Posterior vena cava (tissue), 2 donors: ENCODE results near the gene CNGA3. TPM values are rescaled to one million over a fixed set of nuclear protein-coding genes. Genes with fewer than 3 reads are reported as not detected.

ENCODE experiments used
- DNase-seq: peaks from one replicate; pipeline ENCODE4 v3.0.0-alpha.2; 2020; ENCODE audit warnings: low spot score
- intact Hi-C, 2 donors: fragments of 100-400 bp; cut with DNase I; formaldehyde crosslinking; loops; one replicate each; pipeline versions ENCODE4 v1.14.1 to v1.14.2; 2022 to 2023
- total RNA-seq, 2 donors: library from RNA; stranded (reverse); fragmentation: NEBNext Ultra II Directional; extraction: Animal tissue kit (Norgen Biotek cat#: 25700); gene quantifications; one replicate each; pipeline ENCODE4 v1.2.1, GENCODE V29; 2021
- donor health status: DM: yes; HTN: yes; CAD: no.
- donor health status: DM: yes; HTN: yes; CAD: no.

CNGA3 gene
- total RNA-seq, 2 donors from 2014 or later: 0.19 to 0.38 TPM

DNA sequence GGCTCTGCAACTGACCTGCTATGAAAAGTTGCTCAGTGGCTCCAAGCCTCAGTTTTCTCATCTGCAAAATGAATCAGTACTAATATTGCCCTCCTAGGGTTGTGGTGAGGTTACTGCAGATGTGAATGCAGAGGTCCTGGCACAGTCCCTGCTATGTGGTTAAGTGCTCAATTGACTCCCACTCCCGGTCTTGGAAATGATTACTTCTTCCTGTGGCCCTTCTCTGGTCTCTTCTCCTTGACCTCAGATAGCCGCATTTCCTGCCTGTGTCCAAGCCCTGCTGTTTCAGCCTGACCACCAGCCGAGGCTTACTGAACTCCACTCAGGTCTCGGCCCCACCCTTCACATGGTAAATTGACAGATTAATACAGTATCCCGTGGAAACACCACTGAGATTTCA, 26.3 kb downstream of the CNGA3 start:
- peak; percentile 32 for DNase-seq
- intact Hi-C loops: no loop called here

DNA sequence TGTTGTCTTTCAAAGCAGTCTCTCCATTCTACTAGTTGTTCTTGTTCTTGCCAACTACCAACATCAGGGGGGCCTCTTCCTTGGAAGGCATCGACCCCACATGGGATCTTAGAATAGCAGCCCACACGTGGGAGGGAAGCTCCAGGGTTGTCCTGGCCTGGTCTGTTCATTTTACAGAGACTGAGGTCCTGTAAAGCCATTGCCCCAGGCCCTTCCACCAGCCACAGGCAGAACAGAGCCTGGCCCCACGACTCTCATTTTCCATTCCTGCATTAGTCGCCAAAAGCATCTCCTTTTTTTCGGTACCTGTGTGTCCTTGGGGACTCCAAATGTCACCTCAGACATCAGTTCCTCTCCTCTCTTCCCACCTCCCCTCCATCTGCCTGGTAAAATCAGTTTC, 28.0 kb downstream of the CNGA3 start:
- intact Hi-C loops: no loop called here

DNA sequence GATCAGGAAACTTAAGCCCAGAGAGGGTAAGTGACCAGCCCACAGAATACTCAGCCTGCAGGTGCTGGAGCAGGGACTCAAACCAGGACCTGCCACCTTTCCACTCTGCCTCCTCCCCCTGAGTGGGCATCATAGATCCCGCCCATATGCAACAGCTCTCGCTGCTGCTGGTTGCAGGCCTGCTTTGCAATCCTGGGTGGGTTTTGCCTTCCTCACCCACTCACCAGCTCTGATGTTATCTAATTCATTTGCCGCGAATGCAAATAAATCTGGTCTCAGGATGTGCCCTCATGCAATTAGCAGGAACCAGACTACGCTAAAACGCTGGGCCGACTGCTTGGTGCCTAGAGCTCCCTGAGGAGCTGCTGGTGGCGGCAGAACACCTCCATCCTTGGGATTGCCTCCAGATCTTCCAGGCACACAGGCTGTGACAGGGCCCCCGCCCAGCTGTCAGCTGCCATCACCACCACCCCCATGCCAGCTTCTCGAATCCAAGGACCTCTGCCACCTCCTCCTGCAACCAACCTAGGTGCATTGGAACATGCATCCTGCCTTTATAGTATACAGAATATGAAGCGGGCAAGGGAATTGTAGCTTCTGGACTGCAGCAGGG, 28.8 kb downstream of the CNGA3 start:
- peak; percentile 54 for DNase-seq
- intact Hi-C loops: no loop called here

More for the DNA sequence above, 28.0 kb downstream of the CNGA3 start:
- peak; percentile 52 for DNase-seq

DNA sequence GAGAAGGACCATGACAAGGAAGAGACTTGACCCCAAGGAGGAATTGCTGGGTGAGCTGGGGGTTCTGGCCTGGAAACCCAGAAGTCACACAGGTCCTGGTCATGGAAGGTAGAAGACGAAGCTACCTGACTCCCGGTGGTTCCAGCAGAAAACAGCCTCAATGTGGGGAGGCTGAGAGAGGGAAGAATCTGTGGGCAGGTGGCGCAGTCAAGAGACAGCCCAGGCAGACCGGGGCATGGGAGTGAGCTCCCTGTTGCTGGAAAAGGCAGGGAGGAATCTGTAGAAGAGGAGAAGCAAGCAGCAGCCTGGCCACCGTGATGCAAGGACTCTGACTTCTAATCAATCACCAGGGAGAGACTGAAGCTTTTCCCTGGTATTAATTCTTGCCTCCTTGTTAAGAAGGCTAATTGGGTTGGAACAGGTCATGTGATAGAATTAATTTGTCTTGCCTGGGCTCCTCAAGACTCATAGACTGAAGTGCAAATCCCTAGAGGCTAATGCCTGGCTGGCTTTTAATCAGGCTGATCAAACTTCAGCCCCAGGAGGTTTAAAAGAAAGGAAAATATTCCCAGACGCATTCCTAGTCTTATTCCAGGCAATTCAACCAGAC, 30.1 kb downstream of the CNGA3 start:
- intact Hi-C loops: no loop called here
- peak; percentile 66 for DNase-seq

DNA sequence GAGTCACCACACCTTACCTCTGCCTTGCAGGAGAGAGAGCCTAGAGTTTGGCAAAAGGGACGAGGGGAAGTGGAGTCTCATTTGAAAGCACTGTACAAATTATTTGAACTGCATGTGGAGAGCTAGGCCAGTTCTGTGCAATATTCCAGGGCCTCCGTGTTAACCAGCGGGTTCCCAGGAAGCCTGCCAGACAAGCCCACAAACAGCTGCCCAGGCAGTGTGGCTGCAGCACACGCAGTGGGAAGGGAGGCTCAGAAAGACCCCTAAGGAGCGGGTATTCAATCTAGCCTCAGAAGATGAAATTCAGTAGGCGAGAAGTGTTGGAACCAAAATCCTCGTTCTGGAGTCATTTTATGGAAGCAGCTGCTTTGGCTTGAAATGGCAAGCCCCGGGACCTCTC, 30.7 kb downstream of the CNGA3 start:
- peak; percentile 44 for DNase-seq
- intact Hi-C loops: no loop called here

DNA sequence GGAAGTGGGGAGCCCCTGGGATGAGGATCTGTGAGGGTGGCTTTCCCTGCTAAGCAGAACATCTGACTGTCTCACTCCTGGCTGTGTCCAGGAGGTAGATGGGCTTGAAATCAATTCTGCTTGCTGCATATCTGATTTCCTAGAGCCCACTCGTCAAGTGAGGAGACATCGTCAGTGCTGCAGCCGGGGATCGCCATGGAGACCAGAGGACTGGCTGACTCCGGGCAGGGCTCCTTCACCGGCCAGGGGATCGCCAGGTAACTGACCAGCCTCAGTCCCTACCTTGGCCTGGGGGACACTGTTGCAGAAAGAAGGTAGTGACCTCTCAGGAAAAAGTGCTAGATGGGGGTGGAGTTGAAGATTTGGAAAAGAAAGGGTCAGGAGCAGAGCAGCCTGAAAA, 31.3 kb downstream of the CNGA3 start:
- intact Hi-C loops: no loop called here
- peak; percentile 69 for DNase-seq

DNA sequence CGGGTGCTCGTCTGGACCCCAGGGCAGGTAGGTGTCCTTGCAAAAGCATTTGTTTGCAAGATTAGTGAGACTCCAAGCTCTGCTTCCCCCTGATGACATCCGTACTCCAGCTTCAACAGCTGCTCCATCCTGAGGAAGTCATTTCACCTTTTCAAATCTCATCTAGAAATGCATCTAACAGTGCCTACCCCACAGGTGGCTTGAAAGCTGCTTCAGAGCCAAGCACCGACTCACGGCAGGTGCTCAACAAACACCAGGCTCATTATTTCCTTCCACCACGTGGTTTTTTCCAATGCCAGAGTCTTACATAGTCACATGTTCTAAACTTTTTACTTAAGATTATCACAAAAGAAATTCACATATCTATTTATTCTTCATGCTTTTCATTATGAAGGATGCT, 31.9 kb downstream of the CNGA3 start:
- peak; percentile 17 for DNase-seq
- intact Hi-C loops: no loop called here

DNA sequence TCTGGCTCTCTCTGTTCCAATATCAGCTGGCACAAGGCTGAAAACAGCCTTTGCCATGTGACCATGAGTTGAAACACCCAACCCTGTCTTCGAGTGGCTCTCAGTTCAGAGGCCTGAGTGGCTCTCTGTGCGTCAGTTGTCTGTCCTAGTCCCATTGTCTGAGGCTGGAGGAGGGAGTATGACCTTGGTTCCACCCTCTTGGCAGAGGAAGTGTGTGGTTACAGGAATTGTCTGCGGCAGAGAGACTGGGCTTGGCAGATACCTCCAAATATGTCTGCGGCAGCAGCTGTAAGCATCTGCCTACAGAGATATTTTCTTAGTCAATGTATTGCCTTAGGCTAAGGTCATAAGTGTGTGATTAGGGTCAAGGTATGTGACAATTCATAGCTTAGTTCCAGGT, 32.6 kb downstream of the CNGA3 start:
- intact Hi-C loops: no loop called here
- peak; percentile 76 for DNase-seq

DNA sequence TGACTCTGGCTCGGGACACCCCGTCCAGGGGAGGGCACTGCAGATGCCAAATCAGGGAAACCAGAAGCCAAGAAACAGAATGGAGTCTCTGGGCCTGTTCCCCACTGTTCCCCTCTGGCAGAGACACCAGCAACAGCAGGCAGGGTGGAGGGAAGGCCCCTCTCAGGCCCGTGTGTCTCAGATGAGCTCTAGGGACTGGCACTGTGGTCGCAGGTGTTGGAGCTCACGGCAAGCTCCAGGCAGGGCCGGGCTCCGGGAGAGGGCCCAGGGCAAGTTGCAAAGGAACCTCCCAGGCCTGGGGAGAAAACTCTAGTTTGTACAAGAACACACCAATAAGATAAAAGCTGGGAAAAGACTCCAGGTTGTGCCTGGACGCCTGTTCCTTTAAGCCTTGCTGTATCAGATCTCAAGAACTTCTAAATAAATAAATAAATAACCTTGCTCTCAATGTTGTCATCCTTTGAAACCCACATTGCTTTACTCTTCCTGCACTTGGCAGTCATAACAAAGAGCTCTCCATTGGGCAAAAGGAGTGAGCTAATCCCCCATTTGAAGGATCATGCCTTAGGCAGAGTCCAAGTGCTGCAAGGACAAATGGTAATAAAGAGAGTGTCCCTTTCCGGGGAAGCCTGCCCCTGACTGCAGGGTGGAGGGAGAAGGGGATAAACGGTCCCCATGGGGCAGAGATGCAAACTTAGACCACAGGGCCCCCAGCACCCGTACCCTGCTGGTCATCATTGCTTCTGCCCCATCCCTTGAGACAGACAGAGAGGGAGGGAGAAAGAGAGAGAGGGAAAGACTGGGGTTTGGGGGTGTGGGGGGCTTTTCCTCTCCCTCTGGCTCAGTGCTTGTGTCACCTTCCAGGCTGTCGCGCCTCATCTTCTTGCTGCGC, 33.3 kb downstream of the CNGA3 start:
- peak; percentile 52 for DNase-seq
- intact Hi-C loops: loop anchor here in 1 of 2 donors (5.0 to 10.0 kb wide), 2 partner anchors 572 to 675 kb away; no protein-coding TSS in a partner anchor

DNA sequence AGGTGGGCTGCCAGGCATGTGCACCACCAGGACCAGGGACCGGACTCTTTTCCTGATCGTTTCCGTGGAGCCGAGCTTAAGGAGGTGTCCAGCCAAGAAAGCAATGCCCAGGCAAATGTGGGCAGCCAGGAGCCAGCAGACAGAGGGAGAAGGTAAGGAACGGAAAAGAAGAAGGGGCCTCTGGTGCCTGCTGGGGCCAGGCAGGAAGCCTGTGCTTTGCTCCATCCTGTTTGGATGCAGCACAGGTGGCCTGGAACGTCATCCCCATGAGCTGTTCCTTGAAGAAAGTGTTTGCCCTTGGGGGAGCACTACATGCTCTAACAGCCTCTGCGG, 33.9 kb downstream of the CNGA3 start:
- intact Hi-C loops: loop anchor here in 1 of 2 donors (5.0 to 10.0 kb wide), 2 partner anchors 573 to 675 kb away; no protein-coding TSS in a partner anchor
- DNase-seq: peak; percentile 57

DNA sequence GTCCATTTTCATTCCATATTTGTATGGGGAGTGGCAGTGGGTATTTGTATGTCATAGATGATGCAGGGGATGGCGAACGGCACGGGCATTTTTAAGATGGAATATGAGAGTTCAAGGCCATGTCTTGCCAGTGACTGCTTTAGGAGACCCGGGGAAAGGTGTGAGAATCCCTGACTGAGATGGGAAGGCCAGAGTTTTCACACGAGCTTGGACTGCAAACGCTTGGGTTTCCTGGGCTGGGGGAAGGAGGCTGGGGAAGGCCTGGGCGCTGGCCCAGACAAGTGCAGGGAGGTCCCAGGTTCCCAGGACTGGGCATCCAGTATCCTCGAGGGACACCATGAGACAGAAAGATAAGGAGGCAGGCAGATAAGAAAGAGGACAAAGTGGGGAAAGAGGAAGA, 35.2 kb downstream of the CNGA3 start:
- peak; percentile 47 for DNase-seq
- intact Hi-C loops: loop anchor here in 1 of 2 donors (5.0 to 10.0 kb wide), 2 partner anchors 574 to 677 kb away; no protein-coding TSS in a partner anchor

DNA sequence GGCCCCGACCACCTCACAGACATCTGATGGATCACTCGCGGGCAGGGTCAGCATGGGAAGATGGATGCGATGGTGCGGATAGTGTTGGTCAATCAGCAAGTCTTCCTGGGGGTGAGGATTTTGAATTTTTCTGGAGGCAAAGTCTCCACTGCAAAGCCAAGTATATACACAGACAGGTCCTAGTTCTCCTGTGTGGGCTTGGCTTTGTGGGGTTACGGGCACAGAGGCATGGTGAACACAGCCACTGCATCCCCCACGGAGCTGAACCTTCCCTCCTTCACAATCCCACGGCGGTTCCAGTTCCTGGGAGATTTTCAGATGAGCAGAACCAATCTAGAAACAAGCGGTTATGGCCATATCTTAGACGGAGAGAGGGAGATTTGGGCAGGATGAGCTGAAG, 35.8 kb downstream of the CNGA3 start:
- intact Hi-C loops: loop anchor here in 1 of 2 donors (5.0 to 10.0 kb wide), 2 partner anchors 575 to 677 kb away; no protein-coding TSS in a partner anchor
- DNase-seq: peak; percentile 32

DNA sequence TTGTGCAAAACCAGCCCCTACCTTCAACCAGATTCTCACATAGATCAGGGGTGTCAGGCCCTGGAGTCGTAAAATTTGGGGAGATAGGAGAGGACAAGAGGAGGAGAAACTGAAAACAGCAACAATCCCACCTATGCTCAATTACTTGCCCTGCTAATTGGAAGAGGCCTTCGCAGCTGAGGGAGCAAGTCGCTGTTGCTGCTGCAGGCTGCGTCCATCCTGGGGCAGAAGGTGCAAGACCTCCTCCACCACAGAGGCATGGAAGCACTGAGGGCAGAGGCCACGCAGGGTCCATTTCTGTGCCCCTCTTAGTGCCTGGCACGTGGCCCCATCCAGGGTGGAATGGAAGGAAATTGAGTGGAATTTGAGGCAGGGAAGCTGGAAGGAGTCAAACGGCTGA, 36.5 kb downstream of the CNGA3 start:
- DNase-seq: peak; percentile 30
- intact Hi-C loops: loop anchor here in 1 of 2 donors (5.0 to 10.0 kb wide), 2 partner anchors 575 to 678 kb away; no protein-coding TSS in a partner anchor

DNA sequence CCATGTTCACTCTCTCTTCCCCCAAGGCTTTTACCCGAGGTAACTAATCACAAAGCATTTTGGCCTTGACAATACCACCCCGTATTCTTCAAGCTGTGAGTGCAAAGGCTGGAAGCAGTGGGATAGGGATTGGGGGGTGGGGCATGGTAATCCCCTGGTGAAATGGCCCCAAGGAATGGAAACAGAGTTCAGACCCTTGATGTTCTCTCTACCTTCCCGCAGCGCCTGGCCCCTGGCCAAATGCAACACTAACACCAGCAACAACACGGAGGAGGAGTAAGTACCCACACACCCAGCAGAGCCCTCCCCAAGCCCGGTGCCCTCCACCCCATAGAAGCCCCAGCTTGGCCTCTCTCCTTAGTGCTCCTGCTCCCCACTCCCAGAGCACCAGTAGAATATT, 36.9 kb downstream of the CNGA3 start:
- intact Hi-C loops: loop anchor here in 1 of 2 donors (5.0 to 10.0 kb wide), 2 partner anchors 576 to 678 kb away; no protein-coding TSS in a partner anchor
- peak; percentile 49 for DNase-seq

DNA sequence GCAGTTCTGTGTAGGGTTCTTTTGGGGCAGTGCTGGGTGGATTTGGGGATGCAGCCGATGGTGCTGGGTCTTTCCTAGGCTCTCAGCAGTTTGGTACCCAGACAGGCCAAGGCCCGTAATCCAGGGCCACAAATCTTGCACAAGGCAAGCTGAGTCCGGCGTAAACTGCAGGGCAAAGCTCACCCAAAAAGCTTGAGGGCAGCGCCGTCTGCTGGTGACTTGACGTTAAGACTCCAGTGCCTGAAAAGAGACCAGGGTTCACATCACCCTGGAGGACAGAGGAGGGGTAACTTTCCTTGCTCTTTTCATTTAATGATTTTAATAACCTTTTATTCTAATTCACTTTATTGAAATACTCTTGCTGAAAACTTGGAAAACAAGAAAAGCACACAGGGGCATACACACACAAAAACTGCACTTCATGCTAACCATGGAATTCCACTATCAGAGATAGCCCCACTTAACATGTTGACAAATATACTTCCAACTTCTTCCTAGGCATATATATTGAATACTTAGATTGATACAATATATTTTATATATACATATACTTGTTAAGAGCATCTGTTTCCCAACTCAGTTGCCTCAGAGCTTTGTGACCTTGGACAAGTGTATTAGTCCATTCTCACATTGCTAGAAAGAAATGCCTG, 38.9 kb downstream of the CNGA3 start:
- peak; percentile 93 for DNase-seq
- intact Hi-C loops: loop anchor here in 1 of 2 donors (10.0 kb wide), 1 partner anchor 680 kb away; no protein-coding TSS in a partner anchor

DNA sequence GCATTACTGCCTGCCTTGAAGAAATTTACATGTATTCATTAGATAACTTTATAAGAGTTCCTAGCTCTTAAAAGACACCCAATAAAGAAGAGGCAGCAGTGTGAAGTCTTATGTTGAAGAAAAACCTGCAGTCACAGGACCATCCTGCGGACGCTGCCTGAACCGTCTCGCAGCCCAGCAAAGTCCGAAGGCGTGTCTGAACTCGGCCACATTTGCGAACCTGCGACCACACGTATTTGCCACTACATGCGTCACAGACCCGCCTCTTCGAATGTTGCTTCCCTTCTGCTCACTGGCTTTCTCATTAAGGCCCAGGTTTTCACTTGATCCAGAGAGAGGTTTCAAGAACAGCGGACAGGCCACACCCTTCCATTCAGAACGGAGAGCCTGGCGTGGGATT, 41.2 kb downstream of the CNGA3 start:
- DNase-seq: peak; percentile 23
- intact Hi-C loops: loop anchor here in 1 of 2 donors (10.0 kb wide), 1 partner anchor 683 kb away; no protein-coding TSS in a partner anchor

DNA sequence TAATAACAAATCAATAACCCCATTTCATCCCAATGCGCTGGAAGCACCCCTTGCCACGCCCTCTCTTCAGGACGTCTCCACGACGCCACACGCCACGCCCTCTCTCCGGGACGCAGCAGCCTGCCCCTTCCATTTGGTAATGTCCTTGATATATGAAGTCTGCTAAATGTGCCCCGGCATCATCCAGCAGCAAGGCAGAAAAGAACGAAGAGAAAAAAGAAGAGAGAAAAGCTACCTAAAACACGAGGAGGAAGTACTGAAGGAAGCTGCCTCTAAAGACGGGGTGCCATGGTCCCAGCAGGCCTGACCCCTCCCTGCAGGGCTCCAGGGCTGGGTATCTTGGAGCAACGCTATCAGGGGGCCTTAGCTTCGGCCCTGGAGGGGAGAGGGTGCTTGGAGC, 41.8 kb downstream of the CNGA3 start:
- intact Hi-C loops: loop anchor here in 1 of 2 donors (10.0 kb wide), 1 partner anchor 683 kb away; no protein-coding TSS in a partner anchor
- DNase-seq: peak; percentile 62

DNA sequence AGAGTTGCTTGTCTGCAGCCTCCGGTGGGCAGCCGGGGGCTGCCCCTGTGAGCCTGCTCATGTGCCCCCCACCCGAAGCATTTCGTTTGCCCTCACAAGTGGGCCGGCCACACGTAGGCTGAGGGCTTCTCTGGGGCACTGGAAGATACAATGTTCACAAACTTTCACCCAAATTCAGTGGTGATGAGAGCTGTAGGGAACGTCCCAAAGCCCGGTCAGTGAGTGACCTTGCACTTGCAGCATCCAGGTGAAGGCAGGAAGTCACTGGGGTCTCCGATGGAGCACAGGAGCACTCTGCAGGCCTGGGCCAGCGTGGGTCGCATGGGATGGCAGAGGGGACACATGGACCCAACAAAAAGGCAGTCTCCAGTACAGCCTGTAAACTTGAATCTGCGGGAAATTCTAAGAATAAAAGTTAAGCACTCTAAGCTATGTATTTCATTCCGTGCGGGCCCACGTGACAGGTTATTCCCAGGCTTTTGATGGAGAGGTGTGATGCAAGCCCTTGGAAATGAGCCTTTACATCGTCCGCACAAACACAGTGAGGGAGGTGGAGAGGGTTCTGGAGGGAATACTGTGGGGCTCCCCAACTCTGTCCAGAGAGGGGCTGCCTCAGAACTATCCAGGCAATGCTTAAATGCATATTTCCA, 42.5 kb downstream of the CNGA3 start:
- intact Hi-C loops: loop anchor here (1.0 to 10.0 kb wide), 2 partner anchors 18 to 684 kb away; no protein-coding TSS in a partner anchor
- DNase-seq: peak; percentile 71

DNA sequence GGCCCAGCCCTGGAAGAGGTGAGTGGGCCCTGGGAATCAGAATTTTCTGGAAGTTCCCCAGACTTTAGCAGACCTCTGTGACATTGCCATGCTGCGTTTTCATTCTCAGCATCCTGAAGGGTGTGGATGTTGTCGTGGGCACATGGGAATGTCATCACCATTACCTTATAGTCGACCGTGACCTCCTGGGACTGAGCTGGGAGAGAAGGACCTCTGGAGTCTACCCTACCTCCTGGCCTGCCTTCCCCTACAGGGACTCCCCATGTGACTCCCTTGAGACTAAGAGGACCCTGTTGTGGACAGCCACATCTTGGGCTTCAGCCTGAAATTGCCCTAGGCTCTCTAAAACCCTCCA, 43.0 kb downstream of the CNGA3 start:
- intact Hi-C loops: loop anchor here (1.0 to 10.0 kb wide), 2 partner anchors 19 to 684 kb away; no protein-coding TSS in a partner anchor
- peak; percentile 35 for DNase-seq
